AG04449 (cell line): ENCODE measurements around the gene CLN3.
"Not testable (repeated sequence)": the region's sequence is repeated elsewhere in the genome, so short reads cannot be mapped to it uniquely, and the experiment has no call there.

Experiments
- CTCF ChIA-PET: fragments of 350-600 bp; formaldehyde crosslinking; extraction: SDS; loops from one replicate; lab custom pipeline; 2021; ENCODE audit warnings: antibody characterized with exemption; lab: Yijun Ruan, JAX
- POLR2A ChIA-PET: fragments of 400-600, 350-600 bp; formaldehyde crosslinking; extraction: SDS; loops from one replicate; lab custom pipeline; 2020; ENCODE audit warnings: antibody characterized with exemption, inconsistent platforms; lab: Yijun Ruan, JAX
- DNase-seq: peaks from one replicate; pipeline ENCODE4 v3.0.0-alpha.2; 2010; ENCODE audit warnings: low read depth, low spot score
- H3K4me3 ChIP-seq: 2 replicates; pipeline ENCODE4 v1.5.1; 2011; ENCODE audit warnings: low read depth, mild to moderate bottlenecking, control low read depth, low read length
- CTCF ChIP-seq: IDR thresholded peaks from one replicate; pipeline ENCODE4 v1.5.1; 2011; ENCODE audit warnings: mild to moderate bottlenecking, moderate library complexity, low read length, control low read depth, inconsistent platforms; ENCODE audit not compliant: insufficient read depth; ENCODE audit errors: missing control alignments

CLN3 gene

GRCh38 chr16:28527985-28528384 lies 36.1 kb upstream of the CLN3 start:
- no peak for TF ChIP-seq CTCF
- no peak overlapping the region for H3K4me3 ChIP-seq
- POLR2A ChIA-PET = no interaction called here
- CTCF ChIA-PET = interaction anchor here (1.2 kb wide), 1 partner anchor 26 kb away, joined by 3 read pairs; the partner anchor contains the start of gene SGF29
- no peak for DNase-seq

GRCh38 chr16:28527100-28527785 lies 35.4 kb upstream of the CLN3 start:
- CTCF ChIA-PET = not testable (repeated sequence)

GRCh38 chr16:28526201-28527099 lies 34.6 kb upstream of the CLN3 start:
- no peak for DNase-seq
- no peak overlapping the region for H3K4me3 ChIP-seq
- ChIA-PET POLR2A (interaction anchor here (0.5 kb wide), 1 partner anchor 440 kb away, joined by 3 read pairs; no protein-coding TSS in a partner anchor), CTCF (no interaction called here)
- TF ChIP-seq CTCF = no peak

More at GRCh38 chr16:28527100-28527785, 35.4 kb upstream of the CLN3 start:
- POLR2A ChIA-PET, DNase-seq, H3K4me3 ChIP-seq: not testable (repeated sequence)

- no peak for DNase-seq
- TF ChIP-seq CTCF = no peak
- CTCF ChIA-PET = interaction anchor here (0.9 kb wide), 1 partner anchor 12 kb away, joined by 3 read pairs; no protein-coding TSS in a partner anchor
- POLR2A ChIA-PET = interaction anchor here (0.6 kb wide), 1 partner anchor 240 kb away, joined by 3 read pairs; no protein-coding TSS in a partner anchor
- no peak overlapping the region for H3K4me3 ChIP-seq
These were observed 32.9 kb upstream of the CLN3 start for GRCh38 chr16:28524681-28525171.

- POLR2A ChIA-PET = no interaction called here
- H3K4me3 ChIP-seq = no peak overlapping the region
- no peak for DNase-seq
- TF ChIP-seq CTCF = no peak
- CTCF ChIA-PET = no interaction called here
These were observed 30.9 kb upstream of the CLN3 start for GRCh38 chr16:28522792-28523191.

- no peak for TF ChIP-seq CTCF
- no peak overlapping the region for H3K4me3 ChIP-seq
- no peak for DNase-seq
- POLR2A ChIA-PET = no interaction called here
- CTCF ChIA-PET = no interaction called here
These were observed 29.6 kb upstream of the CLN3 start for GRCh38 chr16:28521436-28521835.
